GM21576 (cell line): ENCODE results near the gene ZNF518B.
A peak's percentile ranks its signal among the peaks of the same experiment; 100 is the strongest.
"Not testable (repeated sequence)": the region's sequence is repeated elsewhere in the genome, so short reads cannot be mapped to it uniquely, and the experiment has no call there.

Experiments used
- ATAC-seq: cut with Tn5 transposase; IDR thresholded peaks from one replicate; pipeline ENCODE4 v1.9.1; 2021; ENCODE audit warnings: mild to moderate bottlenecking, moderate library complexity; ENCODE audit not compliant: unreplicated experiment

ZNF518B gene

GRCh38 chr4:10456595-10457254 is 501 bp downstream of the ZNF518B start:
- ATAC-seq, result peak; percentile 54

DNA sequence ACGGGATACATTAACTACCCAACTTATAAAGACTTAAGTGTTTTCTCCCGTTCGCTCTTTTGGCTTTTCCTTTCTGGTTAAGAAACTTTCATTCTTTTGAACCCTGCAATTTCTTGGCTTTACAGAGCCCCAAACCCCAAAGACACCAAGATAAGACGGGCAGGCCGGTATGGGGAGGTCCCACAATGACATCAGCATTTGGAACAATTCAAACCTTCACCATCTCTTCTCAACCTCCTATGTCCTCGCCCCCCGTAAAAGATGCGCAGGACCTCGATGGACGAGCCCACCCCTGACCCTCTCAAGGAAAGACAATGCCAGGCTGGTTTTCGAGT is 999 bp downstream of the ZNF518B start:
- no peak for ATAC-seq

- no peak for ATAC-seq
Measured at GRCh38 chr4:10455133-10455532, 2.1 kb downstream of the ZNF518B start.

DNA sequence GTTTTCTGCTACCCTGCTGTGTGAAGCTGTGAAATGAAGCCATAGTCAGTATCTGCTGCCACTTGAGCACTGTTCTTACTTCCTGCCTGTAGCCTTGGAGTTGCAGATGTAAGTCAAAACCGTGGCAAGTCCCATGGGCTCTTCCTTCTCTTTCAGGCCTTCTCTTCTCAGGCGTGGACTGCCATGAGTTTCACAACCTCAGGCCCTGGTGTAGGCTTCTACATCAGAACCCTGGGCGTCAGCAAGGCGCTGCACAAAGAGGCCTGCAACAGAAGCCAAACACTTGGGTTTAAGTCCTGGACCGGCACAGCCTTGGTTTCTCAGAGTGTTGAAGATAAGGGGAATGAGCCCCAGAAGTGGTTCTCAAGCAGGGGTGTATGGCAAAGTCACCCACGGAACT is 2.5 kb downstream of the ZNF518B start:
- no peak for ATAC-seq

- ATAC-seq, result no peak
Measured at GRCh38 chr4:10454121-10454520, 3.1 kb downstream of the ZNF518B start.

- no peak for ATAC-seq
Measured at GRCh38 chr4:10448991-10449390, 8.2 kb downstream of the ZNF518B start.

- no peak for ATAC-seq
Measured at GRCh38 chr4:10442976-10443375, 14.2 kb downstream of the ZNF518B start.

DNA sequence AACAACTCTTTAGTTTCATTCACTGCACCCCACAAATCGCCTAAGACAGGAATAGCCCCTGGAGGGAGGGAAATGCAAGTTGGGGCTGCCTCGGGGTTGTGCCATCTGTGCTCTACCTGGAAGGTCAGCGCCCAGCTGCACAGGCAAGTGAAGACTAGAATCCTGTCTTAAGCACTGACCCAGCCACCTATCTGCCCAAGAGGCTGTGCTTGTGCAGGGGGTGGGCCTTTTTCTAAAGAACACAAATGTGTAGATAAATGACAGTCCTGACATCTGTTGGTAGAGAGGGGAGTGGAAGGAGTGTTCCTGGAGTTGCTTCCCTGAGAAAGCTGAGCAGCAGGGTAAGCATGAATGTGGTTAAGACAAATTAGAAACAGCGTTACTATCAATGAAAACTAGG is 15.7 kb downstream of the ZNF518B start:
- no peak for ATAC-seq

- ATAC-seq, result peak; percentile 69
Measured at GRCh38 chr4:10438924-10439323, 18.3 kb downstream of the ZNF518B start.

DNA sequence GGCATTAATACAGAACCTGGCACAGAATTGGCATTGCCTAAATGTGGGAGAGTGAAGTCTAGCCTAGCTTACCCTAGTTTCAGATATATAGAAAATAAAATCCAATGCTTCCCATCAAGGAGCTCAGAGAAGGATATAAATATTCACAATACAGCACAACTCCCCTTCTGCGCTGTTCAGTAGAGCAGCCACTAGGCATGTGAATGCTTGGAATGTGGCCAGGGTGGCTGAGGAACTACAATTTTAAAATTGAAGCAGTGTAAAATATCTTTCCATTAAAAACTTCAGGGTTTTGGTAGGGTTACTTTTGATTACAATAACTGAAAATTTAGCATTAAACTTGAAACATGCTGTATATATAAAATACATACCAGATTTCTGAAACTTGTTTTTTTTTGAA is 19.5 kb downstream of the ZNF518B start:
- ATAC-seq, result no peak

DNA sequence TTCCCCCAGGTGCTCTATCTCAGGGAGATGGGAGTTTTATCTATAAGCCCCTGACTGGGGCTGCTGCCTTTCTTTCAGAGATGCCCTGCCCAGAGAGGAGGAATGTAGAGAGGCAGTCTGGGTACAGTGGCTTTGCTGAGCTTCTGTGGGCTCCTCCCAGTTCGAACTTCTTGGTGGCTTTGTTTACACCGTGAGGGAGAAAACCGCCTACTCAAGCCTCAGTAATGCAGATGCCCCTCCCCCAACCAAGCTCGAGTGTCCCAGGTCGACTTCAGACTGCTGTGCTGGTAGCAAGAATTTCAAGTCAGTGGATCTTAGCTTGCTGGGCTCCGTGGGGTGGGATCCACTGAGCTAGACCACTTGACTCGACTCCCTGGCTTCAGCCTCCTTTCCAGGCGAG is 29.5 kb downstream of the ZNF518B start:
- not testable (repeated sequence) for ATAC-seq

- ATAC-seq, result no peak
Measured at GRCh38 chr4:10421344-10422055, 35.7 kb downstream of the ZNF518B start.

DNA sequence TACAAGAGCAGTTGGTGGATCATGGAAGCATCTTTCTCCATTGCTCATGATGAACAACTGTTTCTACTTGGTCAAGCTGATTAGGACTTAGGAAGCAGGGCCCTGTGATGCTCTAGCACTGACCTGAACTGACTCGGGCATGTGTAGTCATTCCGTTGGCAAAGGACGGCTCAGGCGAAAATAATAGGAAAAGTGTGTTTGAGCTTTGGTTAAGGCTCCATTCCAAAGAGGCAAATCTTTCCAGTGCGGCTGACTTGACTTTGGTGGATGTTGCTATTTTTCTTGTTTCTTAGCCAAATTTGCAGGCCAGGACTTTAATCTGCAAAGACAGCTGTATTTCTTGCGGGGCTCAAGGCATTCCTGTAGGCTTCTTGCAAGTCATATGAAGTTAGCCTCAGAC is 39.5 kb downstream of the ZNF518B start:
- no peak for ATAC-seq

DNA sequence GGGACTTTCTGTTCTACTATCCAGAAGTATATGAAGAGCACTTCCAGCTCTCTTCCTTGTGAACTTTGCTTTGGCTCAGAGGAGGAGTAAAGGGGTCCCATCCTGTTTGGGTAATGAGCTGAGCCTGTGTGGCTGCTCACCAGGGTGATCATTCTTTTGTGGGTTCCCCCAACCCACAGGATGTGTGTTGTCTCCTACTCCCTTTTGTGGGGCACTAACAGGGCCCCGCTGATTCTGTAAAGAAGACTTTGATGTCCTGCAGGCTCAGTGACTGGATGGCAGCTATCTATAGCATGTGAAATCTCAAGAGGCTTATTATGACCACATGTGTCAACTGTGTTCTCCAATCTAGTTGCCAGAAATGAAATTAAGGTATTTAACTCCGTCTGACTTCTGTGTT is 40.8 kb downstream of the ZNF518B start:
- no peak for ATAC-seq

GRCh38 chr4:10413177-10413576 is 44.0 kb downstream of the ZNF518B start:
- ATAC-seq, result peak; percentile 91

DNA sequence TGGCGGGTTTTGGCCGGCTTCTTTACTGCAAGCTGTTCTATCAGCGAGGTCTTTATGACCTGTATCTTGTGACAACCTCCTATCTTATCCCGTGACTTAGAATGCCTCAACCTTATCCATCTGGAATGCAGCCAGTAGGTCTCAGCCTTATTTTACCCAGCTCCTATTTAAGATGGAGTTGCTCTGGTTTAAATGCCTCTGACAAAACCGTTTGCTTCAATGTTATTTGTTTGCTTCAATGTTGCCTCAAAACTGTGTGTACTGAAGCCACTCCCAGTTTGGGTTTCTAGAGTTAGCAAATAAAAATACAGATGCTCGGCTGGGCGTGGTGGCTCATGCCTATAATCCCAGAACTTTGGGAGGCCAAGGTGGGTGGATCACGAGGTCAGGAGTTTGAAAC is 51.6 kb downstream of the ZNF518B start:
- ATAC-seq, result no peak

DNA sequence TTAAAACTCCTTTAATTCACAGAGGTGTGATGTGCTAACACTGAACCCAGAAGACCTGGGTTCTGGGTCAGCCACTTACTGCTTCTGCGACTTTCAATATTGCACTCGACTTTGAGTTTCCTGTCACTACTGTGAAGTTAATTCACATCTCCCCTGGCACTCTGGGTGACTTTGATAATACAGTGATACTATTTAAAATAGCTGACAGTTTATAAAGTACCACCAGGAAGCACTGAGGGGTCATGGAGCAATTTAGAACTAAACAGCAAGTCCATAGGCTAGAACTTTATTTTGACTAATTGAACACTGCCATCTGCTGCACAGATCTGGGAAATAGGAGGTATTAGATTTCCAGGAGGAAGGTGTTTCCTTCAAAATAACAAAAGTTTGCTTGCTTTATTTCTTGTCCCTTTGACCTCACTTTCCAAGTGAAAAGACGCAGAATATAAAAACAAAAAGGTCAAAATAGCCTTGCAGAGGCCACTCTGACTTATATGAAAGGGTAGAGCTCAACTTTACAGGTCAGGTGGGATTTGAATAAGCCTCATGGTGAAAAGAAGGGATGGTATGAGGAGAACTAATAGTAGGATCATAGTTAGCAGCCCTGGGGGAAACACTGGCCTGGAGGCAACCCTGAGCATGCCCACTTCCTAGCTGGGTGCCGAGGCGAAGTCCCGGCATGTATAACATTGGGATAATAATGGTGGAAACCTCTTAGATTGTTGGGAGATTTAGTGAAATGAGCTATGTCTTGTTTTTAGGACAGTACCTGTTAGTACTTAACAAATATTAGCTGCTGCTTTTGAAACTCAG is 53.4 kb downstream of the ZNF518B start:
- ATAC-seq, result no peak

DNA sequence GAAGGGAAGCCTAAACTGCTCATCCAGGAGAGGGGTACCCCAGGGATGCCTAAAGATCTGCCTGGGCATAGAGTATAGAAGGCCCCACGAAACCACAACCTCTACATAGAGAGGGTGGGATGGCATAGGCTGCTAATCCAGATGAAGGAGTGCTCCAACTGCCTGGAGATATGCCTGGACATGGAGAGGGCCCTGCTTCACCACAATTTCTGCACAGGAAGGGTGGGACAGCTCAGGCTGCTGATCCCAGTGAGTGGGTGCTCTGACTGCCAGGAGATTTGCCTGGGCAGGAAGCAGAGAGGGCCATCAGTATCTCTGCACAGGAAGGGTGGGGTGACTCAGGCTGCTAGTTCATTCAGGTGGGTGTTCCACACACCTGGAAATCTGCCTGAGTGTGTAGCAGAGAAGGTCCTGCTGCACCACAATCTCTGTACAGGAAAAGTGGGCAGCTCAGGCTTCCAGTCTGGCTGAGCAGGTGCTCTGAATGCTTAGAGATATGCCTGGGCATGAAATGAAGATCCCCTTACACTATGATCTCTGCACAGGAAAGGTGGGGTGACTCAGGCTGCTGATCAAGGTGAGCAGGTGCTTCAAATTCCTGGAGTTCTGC is 61.1 kb downstream of the ZNF518B start:
- no peak for ATAC-seq
